KOPT-K1 (cell line): Measurements from ENCODE around the gene B9D2.
"Not testable (repeated sequence)": the region's sequence is repeated elsewhere in the genome, so short reads cannot be mapped to it uniquely, and the experiment has no call there.

Experiments used
- H3K27ac ChIP-seq: fragments of 200-600 bp; sonication (generic); 2 replicates; pipeline ENCODE4 v1.5.1; 2016; ENCODE audit warnings: antibody characterized with exemption, mild to moderate bottlenecking, low read depth, low read length; ENCODE audit not compliant: poor library complexity, severe bottlenecking
- H3K36me3 ChIP-seq: fragments of 200-600 bp; sonication (generic); 2 replicates; pipeline ENCODE4 v1.5.1; 2017; ENCODE audit warnings: antibody characterized with exemption, mild to moderate bottlenecking, low read length, moderate library complexity; ENCODE audit not compliant: insufficient read depth
- H3K9me3 ChIP-seq: fragments of 200-600 bp; sonication (generic); 2 replicates; pipeline ENCODE4 v1.5.1; 2017; ENCODE audit warnings: antibody characterized with exemption, low read length, mild to moderate bottlenecking; ENCODE audit not compliant: insufficient read depth, poor library complexity, severe bottlenecking

The B9D2 gene

DNA sequence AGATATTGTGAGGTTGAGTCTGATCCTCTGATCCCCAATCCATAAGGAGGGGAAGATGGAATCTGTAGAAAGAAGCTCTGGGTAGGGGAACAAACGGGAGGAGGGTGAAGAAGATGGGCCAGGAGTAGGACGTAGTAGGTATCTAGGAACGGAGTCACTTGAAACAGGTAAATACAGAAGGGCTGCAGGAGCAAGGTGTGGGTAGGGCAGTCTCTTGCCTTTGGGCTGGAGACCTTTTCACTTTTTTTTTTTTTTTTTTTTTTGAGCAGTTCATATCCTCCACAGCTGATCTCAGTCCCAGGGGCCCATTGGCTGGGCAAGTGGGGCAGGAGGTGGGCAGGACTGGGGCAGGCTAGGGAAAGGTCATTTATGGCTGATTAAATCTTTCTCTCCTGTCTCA is 35.1 kb upstream of the B9D2 start:
- H3K36me3 ChIP-seq, result peaks cover under 1% of the 10 kb centered on the region; the same call in 1 of the 2 replicates
- H3K9me3 ChIP-seq, result no peaks in the 10 kb centered on the region
- H3K27ac ChIP-seq, result no peak overlapping the region

DNA sequence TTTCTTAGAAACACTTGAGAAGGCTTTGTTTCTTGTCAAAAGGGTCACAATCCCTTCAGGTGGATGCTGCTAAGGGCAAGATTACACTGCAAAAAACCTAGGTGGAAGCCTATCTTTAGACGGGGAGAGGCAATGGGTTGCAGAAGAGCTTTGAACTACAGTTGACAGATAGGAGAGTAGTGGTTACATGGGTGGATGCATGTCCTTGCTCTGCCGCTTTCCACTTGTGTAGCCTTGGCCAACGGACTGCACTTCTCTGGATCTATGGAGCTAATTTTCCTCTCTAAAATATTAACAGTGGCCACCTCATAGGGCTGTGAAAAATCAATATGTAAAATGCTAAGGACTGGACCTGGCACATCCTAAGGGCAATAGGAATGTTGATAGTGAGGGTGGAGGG is 34.6 kb upstream of the B9D2 start:
- Histone ChIP-seq H3K36me3 (peaks cover 6% of the 10 kb centered on the region; the same call in 1 of the 2 replicates), H3K27ac (peak overlapping the region; percentile 94), H3K9me3 (no peaks in the 10 kb centered on the region)

DNA sequence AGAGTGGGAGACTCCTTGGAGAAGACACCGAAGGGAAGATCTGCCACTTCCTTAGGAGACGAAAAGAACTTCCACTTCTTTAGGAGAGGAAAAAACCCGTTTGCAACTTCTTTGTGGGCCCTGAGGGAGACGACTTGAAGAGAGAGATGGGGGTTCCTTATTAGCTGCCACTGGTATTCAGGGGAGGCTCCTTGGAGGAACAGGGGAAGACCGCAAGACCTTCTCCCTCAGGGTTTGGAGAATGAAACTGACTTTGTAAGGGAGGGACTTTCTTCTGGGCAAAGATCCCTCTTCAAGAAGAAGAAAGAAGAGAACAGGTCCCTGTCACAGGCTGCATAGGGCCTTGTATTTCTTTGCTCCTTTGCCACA is 34.1 kb upstream of the B9D2 start:
- Histone ChIP-seq H3K9me3 (no peaks in the 10 kb centered on the region), H3K36me3 (peaks cover 11% of the 10 kb centered on the region; the same call in 1 of the 2 replicates), H3K27ac (peak overlapping the region; percentile 94)

DNA sequence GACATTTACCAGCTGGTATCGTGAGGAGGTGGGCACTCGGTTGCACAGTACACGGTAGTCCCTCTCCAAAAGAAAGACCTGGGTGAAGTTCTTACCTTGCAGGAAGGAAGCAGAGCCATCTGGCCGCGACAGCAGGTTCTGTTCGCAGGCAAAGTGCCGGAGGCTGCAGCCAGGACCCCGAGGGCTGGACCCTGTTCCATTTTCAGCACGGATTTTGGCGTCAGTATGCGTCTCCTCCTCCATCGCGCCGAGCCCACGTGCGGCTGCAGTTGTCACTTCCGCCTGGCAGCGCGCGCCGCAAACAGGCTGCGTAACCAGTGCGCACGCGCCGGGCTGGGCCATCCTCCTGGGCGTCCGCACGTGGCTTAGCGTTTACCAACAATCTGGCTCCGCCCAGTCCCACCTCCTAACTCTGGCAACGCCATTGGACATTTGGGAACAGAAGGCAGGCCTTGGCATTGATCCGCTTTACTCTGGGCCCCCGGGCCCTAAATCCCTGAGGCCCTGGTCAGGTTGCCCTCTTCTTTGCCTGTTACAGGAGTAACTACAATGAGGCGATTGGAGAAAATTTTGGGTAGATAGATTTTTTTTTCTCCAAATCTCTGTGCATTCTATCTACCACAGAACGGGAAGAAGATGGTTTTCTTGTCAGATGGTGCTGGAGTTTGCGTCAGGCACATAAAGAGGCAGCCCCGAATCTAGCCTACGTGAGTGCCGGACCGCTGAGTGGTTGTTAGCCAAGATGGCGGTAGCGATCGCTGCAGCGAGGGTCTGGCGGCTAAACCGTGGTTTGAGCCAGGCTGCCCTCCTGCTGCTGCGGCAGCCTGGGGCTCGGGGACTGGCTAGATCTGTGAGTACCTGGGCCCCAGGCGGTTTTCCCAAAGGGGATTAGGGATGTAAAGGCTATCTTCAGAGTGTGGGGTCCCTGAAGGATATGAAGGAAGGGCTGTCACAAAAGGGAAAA is 33.4 kb upstream of the B9D2 start, which contains the start of the genes BCKDHA and EXOSC5:
Gene BCKDHA, plus strand, starts transcription at position 733 of the 964 bp plus-strand sequence. Its CDS starts 10 bp downstream, at position 743.
Gene EXOSC5, minus strand, starts transcription at position 274 of the 964 bp plus-strand sequence. Its CDS starts 31 bp downstream, at position 243.
- H3K9me3 ChIP-seq, result no peaks in the 10 kb centered on the region
- peaks cover 17% of the 10 kb centered on the region; the same call in 1 of the 2 replicates for H3K36me3 ChIP-seq
- H3K27ac ChIP-seq, result peak within 1 kb of the TSS; percentile 94

DNA sequence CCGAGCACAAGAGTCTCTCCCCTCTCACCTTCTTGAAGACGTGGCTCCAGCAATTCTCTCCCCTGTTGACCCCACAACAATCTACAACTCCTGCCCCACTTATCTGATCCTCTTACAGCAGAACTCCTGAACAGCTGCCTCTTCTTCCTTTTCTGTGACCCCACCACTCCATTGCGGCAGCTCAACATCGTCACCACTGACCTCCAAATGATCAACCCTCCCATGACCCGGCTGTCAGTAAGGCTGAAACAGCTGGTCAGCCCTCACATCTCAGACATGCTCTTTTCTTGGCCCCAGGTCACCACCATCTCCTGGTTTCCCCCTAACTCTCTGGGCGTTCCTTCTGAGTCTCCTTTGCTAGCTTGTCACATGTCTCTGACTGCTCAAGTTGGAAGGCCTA is 31.4 kb upstream of the B9D2 start:
- H3K9me3 ChIP-seq, result no peaks in the 10 kb centered on the region
- H3K27ac ChIP-seq, result no peak overlapping the region
- peaks cover 35% of the 10 kb centered on the region for H3K36me3 ChIP-seq

DNA sequence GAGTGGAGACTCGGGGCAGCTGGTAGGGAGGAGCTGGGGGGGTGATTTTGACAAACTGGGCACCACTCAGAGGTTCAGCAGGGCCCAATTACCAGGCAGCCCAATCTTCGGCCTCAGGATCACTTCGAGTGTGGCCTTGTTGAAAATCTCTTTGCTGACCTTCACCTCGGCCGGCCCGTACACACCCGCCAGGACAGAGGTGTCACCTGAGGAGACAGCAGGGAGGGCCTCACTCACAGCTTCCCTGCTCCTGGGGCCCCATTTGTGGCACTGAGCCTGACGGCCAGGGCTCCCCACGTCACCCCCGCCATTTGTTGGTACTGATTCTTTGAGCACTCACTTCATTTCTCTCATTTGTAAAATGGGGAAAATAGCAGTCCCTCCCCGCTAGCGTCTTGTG is 28.8 kb upstream of the B9D2 start:
- H3K36me3 ChIP-seq, result peaks cover 58% of the 10 kb centered on the region
- no peaks in the 10 kb centered on the region for H3K9me3 ChIP-seq
- H3K27ac ChIP-seq, result no peak overlapping the region

DNA sequence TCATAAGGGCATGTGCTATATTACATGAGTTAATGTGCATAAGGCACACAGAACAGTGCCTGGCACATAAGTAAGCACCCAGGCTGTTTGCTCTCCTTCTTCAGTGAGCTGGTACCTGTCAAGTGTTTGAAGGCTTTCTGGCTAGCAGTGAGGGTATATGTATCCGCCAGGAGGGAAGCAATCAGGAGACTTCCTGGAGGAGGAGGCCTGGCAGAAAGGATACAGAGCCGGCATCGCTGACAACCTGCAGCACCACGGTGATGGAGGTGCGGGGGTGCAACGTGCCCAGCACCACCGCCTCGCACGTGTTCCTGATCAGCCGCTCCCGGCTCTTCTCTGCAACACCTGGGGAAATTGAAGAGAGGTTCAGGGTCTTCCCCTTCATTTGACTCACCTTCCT is 27.7 kb upstream of the B9D2 start:
- H3K9me3 ChIP-seq, result no peaks in the 10 kb centered on the region
- H3K36me3 ChIP-seq, result peaks cover 69% of the 10 kb centered on the region
- H3K27ac ChIP-seq, result no peak overlapping the region

DNA sequence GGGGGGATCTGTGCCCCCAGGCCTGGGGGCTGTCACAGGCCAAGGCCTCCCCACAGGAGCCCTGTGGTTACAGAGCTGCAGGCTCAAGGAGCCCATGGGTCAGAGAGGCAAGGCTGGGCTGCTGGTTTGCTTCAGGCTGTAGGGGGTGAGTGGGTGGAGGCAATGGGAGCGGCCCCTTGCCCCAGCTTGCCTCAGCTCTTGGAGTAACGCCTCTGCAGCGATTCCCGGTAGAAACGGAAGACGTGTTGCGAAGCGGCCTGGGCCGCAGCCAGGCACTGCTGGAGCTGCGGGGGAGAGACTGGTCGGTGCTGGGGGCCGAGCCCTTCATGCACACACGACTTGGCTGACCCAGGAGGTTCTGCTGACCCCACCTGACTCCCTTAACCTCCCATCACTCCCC is 22.5 kb upstream of the B9D2 start:
- Histone ChIP-seq H3K36me3 (peaks cover 70% of the 10 kb centered on the region), H3K27ac (no peak overlapping the region), H3K9me3 (no peaks in the 10 kb centered on the region)

DNA sequence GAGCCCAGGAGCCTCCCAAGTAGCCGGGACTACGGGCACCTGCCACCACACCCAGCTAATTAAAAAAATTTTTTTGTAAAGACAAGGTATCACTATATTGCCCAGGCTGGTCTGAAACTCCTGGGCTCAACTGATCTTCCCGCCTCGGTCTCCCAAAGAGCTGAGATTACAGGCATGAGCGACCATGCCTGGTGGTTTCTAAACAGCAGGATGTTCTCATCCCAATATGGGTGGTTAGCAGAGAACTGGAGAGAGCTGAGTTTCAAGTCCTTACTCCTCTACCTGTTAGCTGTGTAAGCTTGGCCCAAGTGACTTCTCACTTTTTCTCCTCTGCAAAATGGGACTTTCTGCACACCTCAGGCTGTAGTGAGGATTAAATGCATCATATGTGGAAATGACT is 20.4 kb upstream of the B9D2 start:
- peaks cover 49% of the 10 kb centered on the region for H3K36me3 ChIP-seq
- H3K9me3 ChIP-seq, result no peaks in the 10 kb centered on the region
- no peak overlapping the region for H3K27ac ChIP-seq

DNA sequence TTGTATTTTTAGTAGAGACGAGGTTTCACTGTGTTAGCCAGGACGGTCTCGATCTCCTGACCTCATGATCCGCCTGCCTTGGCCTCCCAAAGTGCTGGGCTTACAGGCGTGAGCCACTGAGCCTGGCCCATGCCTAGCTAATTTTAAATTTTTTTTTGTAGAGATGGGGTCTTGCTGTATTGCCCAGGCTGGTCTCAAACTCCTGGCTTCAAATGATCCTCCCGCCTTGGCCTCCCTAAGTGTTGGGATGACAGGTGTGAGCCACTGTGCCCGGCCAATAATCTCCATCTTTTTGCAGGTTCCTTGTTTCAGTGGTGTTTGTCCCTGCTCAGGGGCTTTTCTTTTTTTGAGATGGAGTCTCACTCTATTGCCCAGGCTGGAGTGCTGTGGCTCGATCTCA is 17.6 kb upstream of the B9D2 start:
- peaks cover 31% of the 10 kb centered on the region for H3K36me3 ChIP-seq
- H3K9me3 ChIP-seq, H3K27ac ChIP-seq: not testable (repeated sequence)

DNA sequence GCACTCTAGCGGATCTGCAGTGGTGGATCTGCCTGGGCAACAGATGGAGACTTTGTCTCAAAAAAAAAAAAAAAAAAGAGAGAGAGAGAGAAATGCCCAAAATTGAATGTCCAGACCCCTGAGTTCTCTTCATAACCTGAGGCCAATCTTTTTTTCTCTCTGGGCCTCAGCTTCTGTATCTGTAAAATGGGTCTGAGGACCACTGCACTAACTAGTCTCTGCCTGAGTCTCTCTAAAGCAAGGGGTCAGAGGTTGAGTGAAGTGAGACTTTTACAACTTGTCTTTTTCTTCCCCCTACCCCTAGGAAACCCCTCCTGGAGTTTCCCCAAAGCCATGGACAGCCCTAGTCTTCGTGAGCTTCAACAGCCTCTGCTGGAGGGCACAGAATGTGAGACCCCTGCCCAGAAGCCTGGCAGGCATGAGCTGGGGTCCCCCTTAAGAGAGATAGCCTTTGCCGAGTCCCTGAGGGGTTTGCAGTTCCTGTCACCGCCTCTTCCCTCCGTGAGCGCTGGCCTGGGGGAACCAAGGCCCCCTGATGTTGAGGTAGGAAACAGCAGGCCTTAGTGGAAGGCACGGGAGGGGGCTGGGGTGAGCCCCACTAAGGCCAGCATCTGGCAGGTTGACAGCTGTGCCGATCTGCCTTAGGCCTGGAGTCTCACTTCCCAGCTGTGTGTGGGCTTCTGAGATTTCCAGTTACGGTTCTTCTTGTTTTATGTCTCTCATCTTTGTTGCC is 14.2 kb upstream of the B9D2 start:
- Histone ChIP-seq H3K36me3 (peaks cover 14% of the 10 kb centered on the region; the same call in 1 of the 2 replicates), H3K9me3 (no peaks in the 10 kb centered on the region), H3K27ac (no peak overlapping the region)

DNA sequence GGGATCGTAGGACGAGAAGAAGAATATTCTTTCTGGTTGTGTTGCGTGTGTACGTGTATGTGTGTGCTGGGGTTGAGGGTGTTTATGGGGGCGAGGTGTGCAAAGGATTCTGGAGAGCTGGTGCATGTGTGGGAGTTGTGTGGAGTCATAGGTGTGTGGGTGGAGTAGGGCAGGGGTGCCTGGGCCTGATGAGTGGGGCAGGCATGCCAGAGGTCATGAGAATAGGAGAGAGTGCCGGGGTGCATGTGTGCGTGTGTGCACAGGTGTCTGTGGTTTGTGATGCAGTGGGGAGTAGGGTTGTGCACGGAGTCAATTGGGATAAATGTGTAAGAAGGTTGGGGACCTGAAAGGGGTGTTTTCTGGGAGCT is 13.0 kb upstream of the B9D2 start:
- no peak overlapping the region for H3K27ac ChIP-seq
- H3K9me3 ChIP-seq, result no peaks in the 10 kb centered on the region

DNA sequence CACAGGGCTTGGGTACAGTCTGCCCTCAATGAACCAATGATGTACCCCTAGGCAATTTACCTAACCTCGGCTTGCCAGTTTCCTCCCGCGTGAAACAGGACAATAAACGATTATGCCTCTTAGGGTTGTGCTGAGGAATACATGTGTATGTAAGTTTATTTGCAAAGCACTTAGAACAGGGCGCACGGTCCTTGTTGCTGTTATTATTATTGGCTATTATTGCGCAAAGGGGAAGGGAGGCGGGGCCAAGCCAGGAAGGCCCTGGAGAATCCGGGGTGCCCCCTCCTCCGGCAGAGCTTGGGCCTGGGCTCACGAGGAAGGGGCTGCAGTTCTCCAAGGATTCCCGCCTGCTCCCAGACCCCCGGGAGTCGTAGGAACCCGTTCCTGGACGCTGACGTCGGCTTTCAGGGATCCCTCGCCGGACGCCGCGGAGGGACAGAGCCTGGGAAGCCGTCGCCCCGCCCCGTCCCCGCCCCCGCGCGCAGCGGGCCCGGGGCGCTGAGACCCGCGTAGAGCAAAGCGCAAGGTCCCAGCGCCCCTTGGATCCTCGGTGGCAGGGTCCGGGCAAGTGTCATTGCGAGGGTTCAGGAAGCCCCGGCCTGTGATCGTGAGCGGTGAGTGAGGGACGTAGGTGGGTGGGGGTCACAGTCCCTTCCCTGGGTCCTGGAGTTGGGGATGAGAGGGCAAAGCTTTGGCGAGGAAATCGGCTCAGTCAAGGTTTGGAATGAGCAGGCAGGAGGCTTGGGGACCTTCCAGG is 12.5 kb upstream of the B9D2 start, which contains the start of gene TMEM91:
Gene TMEM91, plus strand, starts transcription at position 293 of the 757 bp plus-strand sequence. CDS start 1,777 bp downstream, outside the sequence.
- no peak within 1 kb of the TSS for H3K27ac ChIP-seq
- H3K9me3 ChIP-seq, result no peaks in the 10 kb centered on the region
- peaks cover 7% of the 10 kb centered on the region; the same call in 1 of the 2 replicates for H3K36me3 ChIP-seq

More for the DNA sequence above, 13.0 kb upstream of the B9D2 start:
- peaks cover 7% of the 10 kb centered on the region; the same call in 1 of the 2 replicates for H3K36me3 ChIP-seq

DNA sequence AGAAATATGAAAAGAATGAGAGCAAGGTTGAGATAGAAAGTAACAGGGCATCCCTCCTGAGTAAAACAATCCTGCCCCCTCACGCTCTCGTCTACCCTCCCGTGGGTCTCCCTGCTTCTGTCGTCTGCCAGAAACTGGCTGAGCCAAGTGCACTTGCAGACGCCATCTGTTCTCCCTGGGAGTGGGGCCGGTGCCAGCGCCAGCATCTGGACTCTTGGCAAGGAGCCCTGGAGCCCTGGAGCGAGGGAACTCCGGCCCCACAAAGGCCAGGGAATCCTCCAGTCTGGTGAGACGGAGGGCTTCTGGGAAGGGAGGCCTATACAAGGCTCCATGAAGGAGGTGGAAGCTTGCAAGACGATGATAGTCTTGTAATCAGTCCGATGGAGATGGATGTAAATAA is 10.0 kb upstream of the B9D2 start:
- peaks cover 7% of the 10 kb centered on the region; the same call in 1 of the 2 replicates for H3K36me3 ChIP-seq
- no peaks in the 10 kb centered on the region for H3K9me3 ChIP-seq
- no peak overlapping the region for H3K27ac ChIP-seq
